ENCODE results near the gene THSD4. TPM values are rescaled to one million over a fixed set of nuclear protein-coding genes. Genes with fewer than 3 reads are reported as not detected.
"Not testable (repeated sequence)": the region's sequence is repeated elsewhere in the genome, so short reads cannot be mapped to it uniquely, and the experiment has no call there.

The THSD4 gene
- total RNA-seq, 2 donors from 2014 or later = 16.3 to 18.8 TPM

GRCh38 chr15:71116366-71116765, 1.1 kb downstream of the THSD4 start:
- intact Hi-C loops (cut with DNase I) = loop anchor here in 1 of 2 donors (5.0 kb wide), 1 partner anchor 161 kb away; no protein-coding TSS in a partner anchor
- no peak for DNase-seq (ENCODE audit: low spot score)

GRCh38 chr15:71116942-71117341, 1.7 kb downstream of the THSD4 start:
- intact Hi-C loops (cut with DNase I) = loop anchor here in 1 of 2 donors (5.0 kb wide), 1 partner anchor 160 kb away; no protein-coding TSS in a partner anchor
- DNase-seq (ENCODE audit: low spot score) = no peak

- DNase-seq (ENCODE audit: low spot score) = no peak
- intact Hi-C loops (cut with DNase I) = loop anchor here in 1 of 2 donors (5.0 kb wide), 1 partner anchor 159 kb away; no protein-coding TSS in a partner anchor
Measured at GRCh38 chr15:71117714-71118305, 2.5 kb downstream of the THSD4 start.

GRCh38 chr15:71118345-71118744, 3.1 kb downstream of the THSD4 start:
- DNase-seq (ENCODE audit: low spot score) = no peak
- intact Hi-C loops (cut with DNase I) = loop anchor here in 1 of 2 donors (5.0 kb wide), 1 partner anchor 159 kb away; no protein-coding TSS in a partner anchor

- no peak for DNase-seq (ENCODE audit: low spot score)
- intact Hi-C loops (cut with DNase I) = loop anchor here in 1 of 2 donors (5.0 kb wide), 1 partner anchor 158 kb away; no protein-coding TSS in a partner anchor
Measured at GRCh38 chr15:71118881-71119632, 3.8 kb downstream of the THSD4 start.

GRCh38 chr15:71120428-71120944, 5.2 kb downstream of the THSD4 start:
- intact Hi-C loops (cut with DNase I) = loop anchor here in 1 of 2 donors (5.0 kb wide), 1 partner anchor 322 kb away; no protein-coding TSS in a partner anchor
- no peak for DNase-seq (ENCODE audit: low spot score)

GRCh38 chr15:71121442-71121841, 6.2 kb downstream of the THSD4 start:
- intact Hi-C loops (cut with DNase I) = loop anchor here in 1 of 2 donors (5.0 kb wide), 1 partner anchor 321 kb away; no protein-coding TSS in a partner anchor
- DNase-seq (ENCODE audit: low spot score) = no peak

GRCh38 chr15:71124937-71125790, 9.9 kb downstream of the THSD4 start:
- DNase-seq (ENCODE audit: low spot score) = no peak
- intact Hi-C loops (cut with DNase I) = loop anchor here in 1 of 2 donors (5.0 kb wide), 1 partner anchor 317 kb away; no protein-coding TSS in a partner anchor

GRCh38 chr15:71125831-71126450, 10.7 kb downstream of the THSD4 start:
- intact Hi-C loops (cut with DNase I) = no loop called here

GRCh38 chr15:71127083-71127482, 11.8 kb downstream of the THSD4 start:
- intact Hi-C loops (cut with DNase I) = no loop called here
- DNase-seq (ENCODE audit: low spot score) = no peak

More at GRCh38 chr15:71125831-71126450, 10.7 kb downstream of the THSD4 start:
- no peak for DNase-seq (ENCODE audit: low spot score)

GRCh38 chr15:71128159-71128558, 12.9 kb downstream of the THSD4 start:
- intact Hi-C loops (cut with DNase I); DNase-seq (ENCODE audit: low spot score): not testable (repeated sequence)

- intact Hi-C loops (cut with DNase I) = no loop called here
- DNase-seq (ENCODE audit: low spot score) = no peak
Measured at GRCh38 chr15:71128939-71129562, 13.8 kb downstream of the THSD4 start.

GRCh38 chr15:71129669-71130068, 14.4 kb downstream of the THSD4 start:
- DNase-seq (ENCODE audit: low spot score) = no peak
- intact Hi-C loops (cut with DNase I) = no loop called here

GRCh38 chr15:71131601-71132362, 16.5 kb downstream of the THSD4 start:
- intact Hi-C loops (cut with DNase I) = no loop called here
- no peak for DNase-seq (ENCODE audit: low spot score)

GRCh38 chr15:71133747-71134472, 18.6 kb downstream of the THSD4 start:
- intact Hi-C loops (cut with DNase I) = no loop called here

GRCh38 chr15:71136159-71136783, 21.0 kb downstream of the THSD4 start:
- no peak for DNase-seq (ENCODE audit: low spot score)

More at GRCh38 chr15:71133747-71134472, 18.6 kb downstream of the THSD4 start:
- DNase-seq (ENCODE audit: low spot score) = no peak

More at GRCh38 chr15:71136159-71136783, 21.0 kb downstream of the THSD4 start:
- intact Hi-C loops (cut with DNase I) = no loop called here

All from posterior vena cava (tissue), 2 donors.